Endothelial cell of umbilical vein (primary cell): ENCODE measurements around the gene GTF3C5. TPM values are rescaled to one million over a fixed set of nuclear protein-coding genes. Genes with fewer than 3 reads are reported as not detected.

Experiments used
- BruUV-seq: library from RNA; stranded (reverse); fragments of 400-500 nt; replicated peaks from 2 replicates; lab custom pipeline; 2021; lab: Mats Ljungman, UMichigan
- CTCF ChIA-PET: fragments of 300-600, 350-600 bp; sonication (Branson Sonifier 250); formaldehyde crosslinking; loops from one replicate; lab custom pipeline; 2021; ENCODE audit warnings: antibody characterized with exemption, inconsistent platforms; lab: Charles Lee
- POLR2A ChIA-PET: fragments of 300-600, 350-600 bp; sonication (Branson Sonifier 250); formaldehyde crosslinking; loops from one replicate; lab custom pipeline; 2021; ENCODE audit warnings: antibody characterized with exemption, inconsistent platforms; lab: Charles Lee
- DNase-seq: peaks from one replicate; pipeline ENCODE4 v3.0.0-alpha.2; 2011; ENCODE audit warnings: low read depth, low spot score
- FAIRE-seq: peaks from 2 replicates; lab custom pipeline; 2011; peaks lifted over from hg19 to GRCh38; lab: Jason Lieb, UNC
- H2AFZ ChIP-seq: 2 replicates; pipeline ENCODE4 v1.6.0; 2012; ENCODE audit warnings: low read depth, low read length, control low read depth, inconsistent platforms
- H3K27ac ChIP-seq: 2 replicates; pipeline ENCODE4 v1.5.1; 2011; ENCODE audit warnings: low read depth, mild to moderate bottlenecking, control low read depth, low read length, moderate library complexity; ENCODE audit not compliant: insufficient read depth
- H3K27me3 ChIP-seq, 2 experiments: 2 replicates each; pipeline versions ENCODE4 v1.6.0 to v1.6.1; 2011; ENCODE audit warnings: low read length in 2 of 2, mixed read lengths in 1 of 2; ENCODE audit not compliant: control insufficient read depth in 2 of 2, insufficient read depth in 2 of 2
- H3K36me3 ChIP-seq, 2 experiments: 2 replicates in 1 of 2; 3 replicates in 1 of 2; pipeline ENCODE4 v1.5.1; 2011; ENCODE audit warnings: low read length in 2 of 2, mild to moderate bottlenecking in 1 of 2, moderate library complexity in 1 of 2; ENCODE audit not compliant: control insufficient read depth in 2 of 2, insufficient read depth in 2 of 2; ENCODE audit errors: extremely low read depth in 1 of 2
- H3K4me1 ChIP-seq: 3 replicates; pipeline ENCODE4 v1.5.1; 2011; ENCODE audit warnings: mild to moderate bottlenecking, low read length; ENCODE audit not compliant: control insufficient read depth, insufficient read depth; ENCODE audit errors: extremely low read depth
- H3K4me2 ChIP-seq: 2 replicates; pipeline ENCODE4 v1.6.1; 2011; ENCODE audit warnings: low read length, control low read depth, mixed read lengths; ENCODE audit not compliant: insufficient read depth
- H3K4me3 ChIP-seq, 3 experiments: fragments of 200-600 bp in 1 of 3; sonication (generic), shearing (Covaris generic) in 1 of 3; replicated peaks in 1 of 3; 2 replicates each; pipeline ENCODE4 v1.5.1; 2011 to 2016; ENCODE audit warnings: control low read depth in 3 of 3, low read length in 3 of 3, mild to moderate bottlenecking in 2 of 3, inconsistent platforms in 1 of 3, low read depth in 1 of 3, moderate library complexity in 1 of 3; ENCODE audit not compliant: insufficient read depth in 1 of 3
- H3K79me2 ChIP-seq: 2 replicates; pipeline ENCODE4 v1.6.0; 2012; ENCODE audit warnings: low read length, inconsistent platforms; ENCODE audit not compliant: control insufficient read depth, insufficient read depth
- H3K9ac ChIP-seq: replicated peaks from 2 replicates; pipeline ENCODE3; 2011; ENCODE audit warnings: low read length, control low read depth; ENCODE audit not compliant: insufficient read depth; ENCODE audit errors: extremely low read depth
- H3K9me1 ChIP-seq: replicated peaks from 3 replicates; pipeline ENCODE4 v1.6.0; 2011; ENCODE audit warnings: mild to moderate bottlenecking, low read length; ENCODE audit not compliant: control insufficient read depth, insufficient read depth; ENCODE audit errors: extremely low read depth
- H3K9me3 ChIP-seq: replicated peaks from 2 replicates; pipeline ENCODE4 v1.5.1; 2012; ENCODE audit warnings: low read length, inconsistent platforms; ENCODE audit not compliant: control insufficient read depth, insufficient read depth
- H4K20me1 ChIP-seq: replicated peaks from 2 replicates; pipeline ENCODE3; 2011; ENCODE audit warnings: mild to moderate bottlenecking, low read length; ENCODE audit not compliant: control insufficient read depth, insufficient read depth; ENCODE audit errors: extremely low read depth
- EZH2 ChIP-seq: IDR thresholded peaks from 2 replicates; pipeline ENCODE4 v1.6.1; 2012; ENCODE audit warnings: borderline replicate concordance, low read depth, mild to moderate bottlenecking, moderate library complexity, low read length, inconsistent platforms; ENCODE audit not compliant: severe bottlenecking
- FOS ChIP-seq: IDR thresholded peaks from 2 replicates; pipeline ENCODE4 v1.6.1; 2011; ENCODE audit warnings: mild to moderate bottlenecking, low read length, moderate library complexity, borderline replicate concordance; ENCODE audit not compliant: insufficient read depth
- GATA2 ChIP-seq: IDR thresholded peaks from 2 replicates; pipeline ENCODE4 v1.7.0; 2011; ENCODE audit warnings: low read depth, mild to moderate bottlenecking, moderate library complexity, mixed read lengths, low read length; ENCODE audit not compliant: insufficient read length, insufficient read depth
- JUN ChIP-seq: IDR thresholded peaks from 2 replicates; pipeline ENCODE4 v1.6.1; 2011; ENCODE audit warnings: borderline replicate concordance, low read depth; ENCODE audit not compliant: insufficient read length, insufficient read depth
- MYC ChIP-seq: IDR thresholded peaks from one replicate; pipeline ENCODE4 v1.6.1; 2011; ENCODE audit warnings: mild to moderate bottlenecking, low read depth, low read length
- POLR2A ChIP-seq: IDR thresholded peaks from 2 replicates; pipeline ENCODE4 v1.6.1; 2012; ENCODE audit warnings: low read depth, mild to moderate bottlenecking, control low read depth, low read length
- POLR2AphosphoS5 ChIP-seq: IDR thresholded peaks from 2 replicates; pipeline ENCODE4 v1.6.1; 2012; ENCODE audit warnings: low read depth, mild to moderate bottlenecking, control low read depth, low read length, moderate library complexity; ENCODE audit not compliant: insufficient read depth
- dilution Hi-C: fragments of 300-500 bp; cut with MboI; formaldehyde crosslinking; loops from one replicate; pipeline ENCODE4 v1.15.0; 2019; ENCODE audit warnings: low sequenced_read_pairs; ENCODE audit not compliant: extremely low pct_ligation_motif_present
- intact Hi-C: fragments of 100-400 bp; cut with micrococcal nuclease; formaldehyde crosslinking; loops from one replicate; pipeline ENCODE4 v1.10.0; 2022
- polyA plus RNA-seq, 4 experiments: library from polyadenylated mRNA; depleted of rRNA in 3 of 4; stranded (reverse) in 3 of 4; unstranded in 1 of 4; fragments of >200 nt; gene quantifications; 2 replicates each; pipeline versions ENCODE4 v1.2.1 to v1.2.3, GENCODE V29; 2011 to 2012; ENCODE audit warnings: missing spikeins in 1 of 4
- total RNA-seq: library from RNA; stranded (reverse); gene quantifications from 2 replicates; pipeline ENCODE4 v1.2.3, GENCODE V29; 2021
- TF ChIP-seq, protein P1 (sequence below), 2 donors: IDR thresholded peaks; 1 replicate in 1 of 2; 2 replicates in 1 of 2; pipeline ENCODE4 v1.5.1; 2011; ENCODE audit warnings: low read length in 2 of 2, mild to moderate bottlenecking in 2 of 2, moderate library complexity in 2 of 2, control low read depth in 1 of 2, inconsistent platforms in 1 of 2, low read depth in 1 of 2; ENCODE audit not compliant: insufficient read depth in 1 of 2; ENCODE audit errors: extremely low read depth in 1 of 2
- TF ChIP-seq, protein P2 (sequence below): IDR thresholded peaks from 2 replicates; pipeline ENCODE4 v1.6.1; 2011; ENCODE audit not compliant: insufficient read depth, insufficient read length

GTF3C5 gene
- total and polyA plus RNA-seq, 2 donors (not counting 3 experiments of a cell fraction or from before 2014, with no cell fraction given) = 65.6 to 73.8 TPM

DNA sequence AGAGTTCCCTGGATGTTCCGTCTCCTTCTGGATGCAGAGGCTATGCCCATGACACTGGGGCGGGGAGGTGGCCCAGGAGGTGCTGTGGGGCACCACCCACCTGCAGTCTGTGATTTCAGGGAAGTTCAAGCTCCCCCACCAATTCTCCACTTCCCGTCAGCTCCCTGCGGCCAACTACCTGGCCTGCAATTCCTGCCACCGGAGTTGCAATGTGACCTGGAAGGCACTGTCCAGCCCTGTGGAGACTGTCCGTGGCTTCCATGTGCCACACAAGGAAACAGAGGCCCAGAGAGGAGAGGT lies 35.7 kb upstream of the GTF3C5 start:
- H3K27ac ChIP-seq = no peak overlapping the region
- H3K36me3 ChIP-seq = no peaks in the 10 kb centered on the region
- dilution Hi-C loops = no loop called here
- H3K4me3 ChIP-seq = no peak overlapping the region
- ChIA-PET CTCF (interaction anchor here (1.9 kb wide), 1 partner anchor 27 kb away, joined by 8 read pairs; no protein-coding TSS in a partner anchor), POLR2A (no interaction called here)
- no TSS peak for BruUV-seq
- H3K9me1 ChIP-seq = no peaks in the 10 kb centered on the region
- H3K27me3 ChIP-seq = peaks cover 0 to 11% of the 10 kb centered on the region in 2 experiments
- H3K4me1 ChIP-seq = no peaks in the 10 kb centered on the region
- no peak for TF ChIP-seq MYC
- TF ChIP-seq, protein P1, sequence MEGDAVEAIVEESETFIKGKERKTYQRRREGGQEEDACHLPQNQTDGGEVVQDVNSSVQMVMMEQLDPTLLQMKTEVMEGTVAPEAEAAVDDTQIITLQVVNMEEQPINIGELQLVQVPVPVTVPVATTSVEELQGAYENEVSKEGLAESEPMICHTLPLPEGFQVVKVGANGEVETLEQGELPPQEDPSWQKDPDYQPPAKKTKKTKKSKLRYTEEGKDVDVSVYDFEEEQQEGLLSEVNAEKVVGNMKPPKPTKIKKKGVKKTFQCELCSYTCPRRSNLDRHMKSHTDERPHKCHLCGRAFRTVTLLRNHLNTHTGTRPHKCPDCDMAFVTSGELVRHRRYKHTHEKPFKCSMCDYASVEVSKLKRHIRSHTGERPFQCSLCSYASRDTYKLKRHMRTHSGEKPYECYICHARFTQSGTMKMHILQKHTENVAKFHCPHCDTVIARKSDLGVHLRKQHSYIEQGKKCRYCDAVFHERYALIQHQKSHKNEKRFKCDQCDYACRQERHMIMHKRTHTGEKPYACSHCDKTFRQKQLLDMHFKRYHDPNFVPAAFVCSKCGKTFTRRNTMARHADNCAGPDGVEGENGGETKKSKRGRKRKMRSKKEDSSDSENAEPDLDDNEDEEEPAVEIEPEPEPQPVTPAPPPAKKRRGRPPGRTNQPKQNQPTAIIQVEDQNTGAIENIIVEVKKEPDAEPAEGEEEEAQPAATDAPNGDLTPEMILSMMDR (IDR thresholded peaks at IDR 0.05; ENCODE audit: extremely low read depth in 1 of 2, insufficient read depth in 1 of 2, low read depth in 1 of 2, low read length in 2 of 2) = no peak
- no peak for TF ChIP-seq FOS
- TF ChIP-seq, protein P2, sequence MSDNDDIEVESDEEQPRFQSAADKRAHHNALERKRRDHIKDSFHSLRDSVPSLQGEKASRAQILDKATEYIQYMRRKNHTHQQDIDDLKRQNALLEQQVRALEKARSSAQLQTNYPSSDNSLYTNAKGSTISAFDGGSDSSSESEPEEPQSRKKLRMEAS = no peak
- no peak for TF ChIP-seq POLR2A
- no peak for TF ChIP-seq JUN
- TF ChIP-seq GATA2 = no peak
- no peak for TF ChIP-seq EZH2
- TF ChIP-seq POLR2AphosphoS5 = no peak
- FAIRE-seq = no peak
- H4K20me1 ChIP-seq = no peaks in the 10 kb centered on the region
- H3K9ac ChIP-seq = no peak overlapping the region
- no peak for DNase-seq
- intact Hi-C loops = no loop called here
- H3K4me2 ChIP-seq = no peak overlapping the region
- no peak overlapping the region for H2AFZ ChIP-seq
- no peaks in the 10 kb centered on the region for H3K9me3 ChIP-seq
- H3K79me2 ChIP-seq = no peaks in the 10 kb centered on the region
